Activated CD4-positive, alpha-beta T cell treated with anti-CD3 and anti-CD28 coated beads for 1 hour (primary cell): ENCODE measurements around the gene MASP1.

ENCODE experiments used
- DNase-seq: peaks from one replicate; pipeline ENCODE4 v3.0.0-alpha.2; 2020

MASP1 gene

DNA sequence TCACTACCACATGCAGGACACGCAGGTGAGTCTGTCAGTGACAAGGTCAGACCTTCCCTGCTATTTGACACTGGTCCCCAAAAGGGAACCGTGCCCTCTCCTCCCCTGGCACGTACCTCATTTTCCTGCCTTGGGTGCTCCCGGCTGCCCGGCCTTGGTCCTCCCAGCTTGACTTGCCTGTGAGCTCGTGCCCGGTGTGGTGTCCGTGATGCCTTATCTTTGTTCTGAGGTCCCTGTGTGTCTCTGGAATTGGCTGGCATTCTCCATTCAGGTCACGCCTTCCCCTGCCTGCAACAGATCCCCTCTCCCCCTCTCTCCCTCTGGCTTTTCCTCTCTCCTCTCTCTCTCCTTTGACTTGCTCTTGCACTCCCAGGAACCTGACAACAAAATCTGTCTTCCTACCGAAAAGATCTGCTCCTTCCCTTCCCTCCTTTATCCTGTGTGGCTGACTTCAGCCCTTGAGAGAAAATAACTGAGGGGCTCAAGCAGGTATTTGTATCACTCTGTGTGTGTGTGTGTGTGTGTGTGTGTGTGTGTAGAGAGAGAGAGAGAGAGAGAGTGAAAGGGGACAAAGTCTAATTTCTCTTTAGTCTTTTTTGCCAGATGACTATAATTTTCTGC, at the start of gene MASP1:
MASP1 (minus strand) TSS at position 226 of the 621 bp plus-strand sequence; CDS start at position 121, 105 bp downstream.
- no peak for DNase-seq

DNA sequence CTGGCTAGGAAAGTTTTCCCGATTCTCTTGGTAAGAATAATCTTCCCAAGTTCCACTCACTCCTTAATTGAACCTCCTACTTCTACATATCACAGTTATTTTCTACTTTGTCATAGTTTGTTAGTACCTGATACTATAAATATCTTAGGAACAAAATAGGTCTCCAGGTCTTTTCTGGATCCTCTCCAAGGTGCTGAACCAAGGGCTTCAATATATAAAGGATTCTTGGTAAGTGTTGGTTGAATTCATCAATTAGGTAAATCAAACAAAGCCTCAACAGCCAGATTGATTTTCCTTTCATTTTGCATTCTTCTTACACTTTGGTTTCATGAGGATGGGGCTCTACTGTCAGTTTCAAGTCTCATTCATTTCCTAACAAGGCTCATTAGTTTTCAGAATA, 49.0 kb upstream of the MASP1 start:
- no peak for DNase-seq

GRCh38 chr3:187336322-187336721, 44.8 kb upstream of the MASP1 start:
- DNase-seq, result no peak

- DNase-seq, result no peak
Measured at GRCh38 chr3:187334904-187335303, 43.4 kb upstream of the MASP1 start.

- no peak for DNase-seq
Measured at GRCh38 chr3:187328691-187329090, 37.2 kb upstream of the MASP1 start.

- DNase-seq, result no peak
Measured at GRCh38 chr3:187327845-187328244, 36.3 kb upstream of the MASP1 start.

DNA sequence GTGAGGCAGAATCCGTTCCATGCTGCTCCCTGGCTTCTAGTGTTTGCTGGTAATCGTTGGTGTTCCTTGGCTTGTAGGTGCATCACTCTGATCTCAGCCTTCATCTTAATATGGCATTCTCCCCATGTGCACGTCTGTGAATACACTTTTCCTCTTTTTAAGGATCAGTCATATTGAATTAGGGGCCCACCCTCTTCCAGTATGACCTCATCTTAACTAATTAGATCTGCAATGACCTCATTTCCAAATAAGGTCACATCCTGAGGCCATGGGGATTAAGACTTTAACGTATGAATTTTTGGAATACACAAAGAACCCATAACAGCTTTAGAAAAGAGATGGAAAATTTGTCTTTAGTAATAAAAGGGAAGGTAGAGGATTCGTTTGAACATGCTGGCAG, 34.1 kb upstream of the MASP1 start:
- no peak for DNase-seq

DNA sequence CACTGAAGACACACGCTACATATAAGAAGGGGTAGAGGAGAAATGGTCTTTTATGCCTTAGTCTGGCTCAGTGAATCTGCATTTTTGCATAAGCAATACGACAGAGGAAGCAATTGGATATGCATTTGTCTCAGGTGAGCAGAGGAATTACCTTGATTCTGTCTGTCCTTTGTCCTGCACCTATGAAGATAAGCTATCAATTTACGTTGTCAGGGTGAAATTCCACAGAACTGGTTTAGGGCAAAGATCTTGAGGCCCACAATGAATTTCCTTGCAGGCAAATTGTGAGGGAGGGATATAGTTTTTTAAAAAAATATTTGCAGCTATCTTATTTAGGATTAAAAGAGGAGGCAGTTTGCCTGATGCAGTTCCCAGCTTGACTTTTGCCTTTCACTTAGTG, 31.6 kb upstream of the MASP1 start:
- no peak for DNase-seq

- DNase-seq, result no peak
Measured at GRCh38 chr3:187322291-187322690, 30.8 kb upstream of the MASP1 start.

DNA sequence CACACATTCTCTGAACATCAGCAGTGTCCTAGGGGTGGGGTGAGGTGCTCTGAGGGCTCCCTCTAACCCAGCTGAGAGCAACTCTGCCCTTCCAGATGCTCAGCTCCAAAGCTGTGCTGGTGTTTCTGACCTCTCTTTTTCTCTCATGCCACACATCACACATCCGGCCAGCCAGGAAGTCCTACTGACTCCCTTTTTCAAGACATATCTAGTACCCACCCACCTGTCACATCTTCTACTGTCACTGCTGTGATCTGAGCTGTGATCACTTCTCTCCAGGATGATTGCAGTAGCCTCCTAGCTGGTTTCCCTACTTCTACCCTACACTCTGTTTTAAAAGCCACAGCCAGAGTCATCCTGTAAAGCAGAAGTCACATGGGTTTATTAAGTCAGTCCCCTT, 30.2 kb upstream of the MASP1 start:
- DNase-seq, result no peak

DNA sequence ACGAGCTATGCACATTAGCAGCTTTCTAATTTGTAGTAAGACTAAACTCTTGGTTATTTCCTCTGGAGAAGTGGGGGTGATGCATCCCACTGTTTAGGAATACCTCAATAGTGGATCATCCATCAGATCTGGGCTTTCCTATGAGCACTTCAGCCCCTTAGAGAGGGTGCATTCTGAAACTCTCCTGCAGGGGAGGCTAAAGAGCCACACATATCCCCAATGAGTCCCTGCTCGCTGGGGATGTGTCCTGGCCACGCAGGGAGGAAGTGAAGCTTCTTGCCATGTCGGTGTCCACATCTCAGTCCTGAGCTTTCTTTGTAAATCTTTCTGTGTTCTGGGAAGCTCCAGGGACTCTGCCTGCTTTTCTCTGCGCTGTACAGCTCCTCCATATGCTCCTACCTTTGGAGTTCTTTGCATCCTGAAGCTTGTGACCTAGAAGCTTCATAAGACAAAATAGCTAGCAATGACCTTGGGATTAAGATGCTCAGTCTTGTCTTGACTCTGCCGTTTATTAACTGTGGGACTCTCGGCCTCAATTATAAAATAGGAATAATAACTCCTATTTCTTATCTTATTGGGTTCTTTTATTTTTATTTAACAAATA, 28.3 kb upstream of the MASP1 start:
- DNase-seq, result peak; percentile 19

GRCh38 chr3:187318819-187319616, 27.5 kb upstream of the MASP1 start:
- peak; percentile 22 for DNase-seq

DNA sequence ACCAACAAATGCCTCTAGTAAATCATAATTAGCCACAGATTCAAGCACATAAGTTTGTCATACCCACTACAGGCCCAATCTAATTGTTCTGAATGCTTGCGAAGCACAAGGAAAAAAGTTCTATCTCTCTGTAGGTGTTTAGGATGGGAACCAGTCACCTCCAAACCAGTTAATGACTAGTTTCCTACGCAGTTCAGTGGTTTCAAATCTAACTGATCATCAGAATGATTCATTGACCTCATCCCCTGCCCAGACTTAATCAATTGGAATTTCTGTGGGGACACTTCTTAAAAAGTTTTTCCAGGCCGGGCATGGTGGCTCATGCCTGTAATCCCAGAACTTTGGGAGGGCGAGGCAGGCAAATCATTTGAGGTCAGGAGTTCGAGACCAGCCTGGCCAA, 24.3 kb upstream of the MASP1 start:
- DNase-seq, result no peak

- no peak for DNase-seq
Measured at GRCh38 chr3:187314176-187314575, 22.6 kb upstream of the MASP1 start.

GRCh38 chr3:187310954-187311470, 19.5 kb upstream of the MASP1 start:
- DNase-seq, result no peak

DNA sequence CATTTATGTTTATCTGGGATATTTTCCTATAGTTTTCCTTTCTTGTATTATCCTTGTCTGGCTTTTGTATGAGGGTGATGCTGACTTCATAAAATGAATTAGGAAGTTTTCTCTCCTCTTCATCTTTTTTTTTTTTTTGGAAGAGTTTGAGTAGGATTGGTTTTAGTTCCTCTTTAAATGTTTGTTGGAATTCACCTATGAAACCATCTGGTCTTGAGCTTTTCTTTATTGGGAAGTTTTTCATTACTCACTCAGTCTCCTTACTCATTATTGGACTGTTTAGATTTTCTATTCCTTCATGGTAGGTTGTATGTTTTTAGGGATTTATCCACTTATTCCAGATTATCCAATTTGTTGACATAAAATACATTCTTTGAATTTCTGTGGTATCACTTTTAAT, 18.7 kb upstream of the MASP1 start:
- DNase-seq, result no peak

- no peak for DNase-seq
Measured at GRCh38 chr3:187305881-187306280, 14.3 kb upstream of the MASP1 start.

DNA sequence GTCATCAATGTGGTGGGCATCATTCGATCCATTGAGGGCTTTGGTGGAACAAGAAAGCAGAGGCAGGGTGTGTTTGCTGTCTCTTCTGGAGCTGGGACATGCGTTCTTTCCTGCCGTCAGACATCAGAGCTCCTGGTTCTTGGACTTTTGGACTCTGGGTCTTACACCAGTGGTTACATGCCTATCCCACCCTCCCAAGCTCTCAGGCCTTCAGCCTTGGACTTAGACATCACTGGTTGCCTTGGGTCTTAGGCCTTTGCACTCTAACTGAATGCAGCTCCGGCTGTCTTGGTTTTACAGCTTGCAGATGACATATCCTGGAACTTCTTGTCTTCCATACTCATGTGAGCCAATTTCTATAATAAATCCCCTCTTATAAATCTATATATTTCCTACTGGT, 8.1 kb upstream of the MASP1 start:
- DNase-seq, result no peak

- DNase-seq, result no peak
Measured at GRCh38 chr3:187296911-187297310, 5.4 kb upstream of the MASP1 start.

DNA sequence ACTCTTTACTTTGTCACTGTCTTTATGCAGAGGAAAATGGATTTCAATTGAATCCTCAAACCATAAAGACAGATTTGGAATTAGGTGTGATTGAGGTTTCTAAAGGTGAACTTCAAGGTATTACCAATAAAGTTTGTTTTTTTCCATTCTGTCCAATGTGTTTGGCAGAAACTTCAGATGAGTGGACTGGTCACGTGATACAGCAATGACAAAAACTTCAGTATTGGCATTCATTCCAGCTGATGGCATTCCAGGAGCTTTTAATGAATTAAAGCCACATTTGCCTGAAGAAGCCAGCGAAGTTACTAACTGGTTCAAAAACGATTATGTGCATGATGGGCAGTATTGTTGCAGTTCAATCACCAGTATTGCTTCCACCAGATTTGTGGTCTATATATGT, 4.5 kb upstream of the MASP1 start:
- no peak for DNase-seq

DNA sequence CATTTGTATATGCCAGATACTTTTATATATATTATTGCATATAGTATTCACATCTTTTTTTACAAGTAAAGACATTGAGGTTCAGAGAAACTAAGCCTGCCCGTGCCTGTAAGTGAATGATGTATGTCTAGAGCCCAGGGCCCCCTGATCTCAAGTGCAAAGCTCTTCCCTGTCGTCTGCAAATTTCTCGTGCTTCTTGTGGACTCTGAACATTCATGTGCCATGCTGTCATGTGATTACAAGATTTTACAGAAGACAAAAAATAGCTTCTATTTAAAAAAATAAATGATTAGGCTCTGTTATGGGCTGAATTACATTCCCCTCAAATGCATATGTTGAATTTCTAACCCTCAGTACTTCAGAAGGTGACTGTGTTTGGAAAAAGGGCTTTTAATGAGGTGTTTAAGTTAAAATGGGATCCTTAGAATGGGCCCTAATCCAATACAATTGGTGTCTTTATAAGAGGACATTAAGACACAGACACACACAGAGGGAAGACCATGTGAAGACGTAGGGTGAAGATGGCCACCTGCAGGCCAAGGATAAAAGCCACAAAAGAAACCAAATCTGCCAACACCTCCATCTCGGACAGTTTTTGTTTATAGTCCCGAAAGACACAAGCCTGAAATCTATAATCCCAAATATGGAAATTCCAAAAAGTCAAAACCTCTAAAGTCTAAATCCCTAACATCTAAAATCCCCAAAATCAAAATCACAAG, 3.9 kb upstream of the MASP1 start:
- DNase-seq, result no peak

GRCh38 chr3:187293516-187294430, 2.2 kb upstream of the MASP1 start:
- DNase-seq, result no peak
